ENCODE data around the gene GEMIN2.
"Not testable (repeated sequence)": the region's sequence is repeated elsewhere in the genome, so short reads cannot be mapped to it uniquely, and the experiment has no call there.

GEMIN2 gene

GRCh38 chr14:39140170-39140569, 26.0 kb downstream of the GEMIN2 start:
- DNase-seq (ENCODE audit: low read depth) = no peak
- H3K4me3 ChIP-seq (ENCODE audit: low read depth, low read length) = no peak overlapping the region
- no peak for TF ChIP-seq MYC (IDR thresholded peaks at IDR 0.05; ENCODE audit: low read depth, low read length)
- TF ChIP-seq POLR2A (IDR thresholded peaks at IDR 0.05; ENCODE audit: extremely low read depth, insufficient read length) = no peak

DNA sequence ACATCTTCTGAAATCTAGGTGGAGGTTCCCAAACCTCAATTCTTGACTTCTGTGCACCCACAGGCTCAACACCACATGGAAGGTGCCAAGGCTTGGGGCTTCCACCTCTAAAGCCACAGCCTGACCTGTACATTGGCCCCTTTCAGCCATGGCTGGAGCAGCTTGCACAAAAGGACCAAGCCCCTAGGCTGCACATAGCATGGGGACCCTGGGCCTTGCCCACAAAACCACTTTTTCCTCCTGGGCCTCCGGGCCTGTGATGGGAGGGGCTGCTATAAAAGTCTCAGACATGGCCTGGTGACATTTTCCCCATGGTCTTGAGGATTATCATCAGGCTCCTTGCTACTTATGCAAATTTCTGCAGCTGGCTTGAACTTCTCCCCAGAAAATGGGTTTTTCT, 27.5 kb downstream of the GEMIN2 start:
- H3K4me3 ChIP-seq (ENCODE audit: low read depth, low read length); DNase-seq (ENCODE audit: low read depth): not testable (repeated sequence)

GRCh38 chr14:39143226-39143625, 29.1 kb downstream of the GEMIN2 start:
- not testable (repeated sequence) for H3K4me3 ChIP-seq (ENCODE audit: low read depth, low read length); DNase-seq (ENCODE audit: low read depth)

GRCh38 chr14:39145266-39145966, 31.3 kb downstream of the GEMIN2 start:
- TF ChIP-seq MYC (IDR thresholded peaks at IDR 0.05; ENCODE audit: low read depth, low read length) = no peak
- TF ChIP-seq, protein P1, sequence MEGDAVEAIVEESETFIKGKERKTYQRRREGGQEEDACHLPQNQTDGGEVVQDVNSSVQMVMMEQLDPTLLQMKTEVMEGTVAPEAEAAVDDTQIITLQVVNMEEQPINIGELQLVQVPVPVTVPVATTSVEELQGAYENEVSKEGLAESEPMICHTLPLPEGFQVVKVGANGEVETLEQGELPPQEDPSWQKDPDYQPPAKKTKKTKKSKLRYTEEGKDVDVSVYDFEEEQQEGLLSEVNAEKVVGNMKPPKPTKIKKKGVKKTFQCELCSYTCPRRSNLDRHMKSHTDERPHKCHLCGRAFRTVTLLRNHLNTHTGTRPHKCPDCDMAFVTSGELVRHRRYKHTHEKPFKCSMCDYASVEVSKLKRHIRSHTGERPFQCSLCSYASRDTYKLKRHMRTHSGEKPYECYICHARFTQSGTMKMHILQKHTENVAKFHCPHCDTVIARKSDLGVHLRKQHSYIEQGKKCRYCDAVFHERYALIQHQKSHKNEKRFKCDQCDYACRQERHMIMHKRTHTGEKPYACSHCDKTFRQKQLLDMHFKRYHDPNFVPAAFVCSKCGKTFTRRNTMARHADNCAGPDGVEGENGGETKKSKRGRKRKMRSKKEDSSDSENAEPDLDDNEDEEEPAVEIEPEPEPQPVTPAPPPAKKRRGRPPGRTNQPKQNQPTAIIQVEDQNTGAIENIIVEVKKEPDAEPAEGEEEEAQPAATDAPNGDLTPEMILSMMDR (IDR thresholded peaks at IDR 0.05; ENCODE audit: low read depth, low read length) = no peak
- TF ChIP-seq, protein P2, sequence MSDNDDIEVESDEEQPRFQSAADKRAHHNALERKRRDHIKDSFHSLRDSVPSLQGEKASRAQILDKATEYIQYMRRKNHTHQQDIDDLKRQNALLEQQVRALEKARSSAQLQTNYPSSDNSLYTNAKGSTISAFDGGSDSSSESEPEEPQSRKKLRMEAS (IDR thresholded peaks at IDR 0.05; ENCODE audit: low read depth, low read length) = no peak
- H3K4me3 ChIP-seq (ENCODE audit: low read depth, low read length) = no peak overlapping the region
- DNase-seq (ENCODE audit: low read depth) = no peak

DNA sequence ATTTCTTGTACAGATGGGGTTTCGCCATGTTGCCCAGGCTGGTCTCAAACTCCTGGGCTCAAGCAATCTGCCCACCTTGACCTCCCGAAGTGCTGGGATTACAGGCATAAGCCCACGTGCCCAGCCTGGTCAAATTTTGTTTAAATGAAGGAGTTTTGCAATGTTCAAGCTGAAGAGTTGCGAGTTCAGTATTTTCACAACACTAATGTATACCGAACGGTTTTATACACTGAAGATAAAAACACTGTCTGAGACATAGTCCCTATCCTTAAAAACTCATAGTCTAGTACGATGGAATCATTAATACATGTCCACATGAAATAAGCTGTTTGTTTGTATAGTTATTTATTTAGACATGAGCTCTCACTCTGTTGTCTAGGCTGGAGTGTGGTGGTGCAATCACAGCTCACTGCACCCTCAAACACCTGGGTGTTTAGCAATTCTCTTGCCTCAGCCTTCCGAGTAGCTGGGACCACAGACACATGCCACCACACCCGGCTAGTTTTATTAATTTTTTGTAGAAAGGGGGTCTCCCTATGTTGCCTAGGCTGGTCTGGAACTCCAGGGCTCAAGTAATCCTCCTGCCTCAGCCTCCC, 40.6 kb downstream of the GEMIN2 start:
- TF ChIP-seq, protein P1 (IDR thresholded peaks at IDR 0.05; ENCODE audit: low read depth, low read length) = no peak
- no peak for DNase-seq (ENCODE audit: low read depth)
- H3K4me3 ChIP-seq (ENCODE audit: low read depth, low read length) = no peak overlapping the region

DNA sequence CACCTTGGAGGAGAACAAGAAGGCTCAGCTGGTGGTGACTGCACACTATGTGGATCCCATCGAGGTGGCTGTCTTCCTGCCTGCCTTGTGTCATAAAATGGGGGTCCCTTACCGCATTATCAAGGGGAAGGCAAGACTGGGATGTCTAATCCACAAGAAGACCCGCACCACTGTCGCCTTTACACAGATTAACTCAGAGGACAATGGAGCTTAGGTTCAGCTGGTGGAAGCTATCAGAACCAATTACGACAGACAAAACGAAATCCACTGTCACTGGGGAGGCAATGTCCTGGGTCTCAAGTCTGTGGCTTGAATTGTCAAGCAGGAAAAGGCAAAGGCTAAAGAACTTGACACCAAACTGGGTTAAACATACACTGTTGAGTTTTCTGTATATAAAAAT, 43.4 kb downstream of the GEMIN2 start:
- H3K4me3 ChIP-seq (ENCODE audit: low read depth, low read length) = no peak overlapping the region
- TF ChIP-seq POLR2A (IDR thresholded peaks at IDR 0.05; ENCODE audit: extremely low read depth, insufficient read length) (no peak), MYC (IDR thresholded peaks at IDR 0.05; ENCODE audit: low read depth, low read length) (no peak)
- TF ChIP-seq, protein P2 (IDR thresholded peaks at IDR 0.05; ENCODE audit: low read depth, low read length) = no peak
- TF ChIP-seq, protein P1 (IDR thresholded peaks at IDR 0.05; ENCODE audit: low read depth, low read length) = no peak
- DNase-seq (ENCODE audit: low read depth) = no peak

- no peak for DNase-seq (ENCODE audit: low read depth)
- TF ChIP-seq MYC (IDR thresholded peaks at IDR 0.05; ENCODE audit: low read depth, low read length) (no peak), POLR2A (IDR thresholded peaks at IDR 0.05; ENCODE audit: extremely low read depth, insufficient read length) (no peak)
- TF ChIP-seq, protein P2 (IDR thresholded peaks at IDR 0.05; ENCODE audit: low read depth, low read length) = no peak
- TF ChIP-seq, protein P1 (IDR thresholded peaks at IDR 0.05; ENCODE audit: low read depth, low read length) = no peak
- H3K4me3 ChIP-seq (ENCODE audit: low read depth, low read length) = no peak overlapping the region
These were observed 44.2 kb downstream of the GEMIN2 start for GRCh38 chr14:39158222-39158858.
